DND-41 (cell line): ENCODE data around the gene SPAG16.

Experiments used
- EZH2 ChIP-seq: IDR thresholded peaks from 3 replicates; pipeline ENCODE4 v1.6.1; 2012; ENCODE audit warnings: borderline replicate concordance, low read depth, mild to moderate bottlenecking, moderate library complexity, low read length, inconsistent platforms; ENCODE audit not compliant: severe bottlenecking
- TF ChIP-seq, protein P1 (sequence below): IDR thresholded peaks from 2 replicates; pipeline ENCODE4 v1.5.1; 2012; ENCODE audit warnings: borderline replicate concordance, low read length, moderate library complexity, mild to moderate bottlenecking; ENCODE audit not compliant: poor library complexity, severe bottlenecking; ENCODE audit errors: extremely low read depth

DNA sequence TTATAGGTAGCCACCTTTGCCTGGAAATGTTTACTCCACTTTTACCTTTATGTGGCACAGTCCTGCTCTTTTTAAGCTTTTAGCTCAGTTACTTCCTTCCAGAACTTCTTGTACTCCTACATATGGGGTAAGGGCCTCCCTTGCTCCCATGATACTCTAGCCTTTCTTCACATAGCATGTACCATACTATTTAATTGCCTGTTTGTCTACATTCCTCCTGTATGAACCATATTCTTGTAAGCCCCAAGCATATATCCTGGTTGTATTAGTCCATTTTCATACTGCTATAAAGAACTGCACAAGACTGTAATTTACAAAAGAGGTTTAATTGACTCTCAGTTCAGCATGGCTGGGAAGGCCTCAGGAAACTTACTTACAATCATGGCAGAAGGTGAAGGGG is 1035.9 kb downstream of the SPAG16 start:
- TF ChIP-seq, protein P1, sequence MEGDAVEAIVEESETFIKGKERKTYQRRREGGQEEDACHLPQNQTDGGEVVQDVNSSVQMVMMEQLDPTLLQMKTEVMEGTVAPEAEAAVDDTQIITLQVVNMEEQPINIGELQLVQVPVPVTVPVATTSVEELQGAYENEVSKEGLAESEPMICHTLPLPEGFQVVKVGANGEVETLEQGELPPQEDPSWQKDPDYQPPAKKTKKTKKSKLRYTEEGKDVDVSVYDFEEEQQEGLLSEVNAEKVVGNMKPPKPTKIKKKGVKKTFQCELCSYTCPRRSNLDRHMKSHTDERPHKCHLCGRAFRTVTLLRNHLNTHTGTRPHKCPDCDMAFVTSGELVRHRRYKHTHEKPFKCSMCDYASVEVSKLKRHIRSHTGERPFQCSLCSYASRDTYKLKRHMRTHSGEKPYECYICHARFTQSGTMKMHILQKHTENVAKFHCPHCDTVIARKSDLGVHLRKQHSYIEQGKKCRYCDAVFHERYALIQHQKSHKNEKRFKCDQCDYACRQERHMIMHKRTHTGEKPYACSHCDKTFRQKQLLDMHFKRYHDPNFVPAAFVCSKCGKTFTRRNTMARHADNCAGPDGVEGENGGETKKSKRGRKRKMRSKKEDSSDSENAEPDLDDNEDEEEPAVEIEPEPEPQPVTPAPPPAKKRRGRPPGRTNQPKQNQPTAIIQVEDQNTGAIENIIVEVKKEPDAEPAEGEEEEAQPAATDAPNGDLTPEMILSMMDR: no peak
- TF ChIP-seq EZH2: no peak
